OCI-LY7 (cell line): ENCODE data around the gene VDR.

Experiments used
- CTCF ChIP-seq: fragments of 200-600 bp; sonication (generic); conservative IDR thresholded peaks from 2 replicates; pipeline ENCODE4 v1.5.1; 2014; ENCODE audit warnings: mild to moderate bottlenecking, antibody characterized with exemption, low read length, moderate library complexity, mixed read lengths
- EZH2phosphoT487 ChIP-seq: fragments of 200-600 bp; sonication (generic); IDR thresholded peaks from 2 replicates; pipeline ENCODE4 v1.6.1; 2018; ENCODE audit warnings: low read depth, borderline replicate concordance, mild to moderate bottlenecking, mixed run types, antibody characterized with exemption, low read length, moderate library complexity, mixed read lengths

- TF ChIP-seq CTCF (no peak), EZH2phosphoT487 (no peak)
These were observed 69.0 kb downstream of the VDR start for GRCh38 chr12:47835831-47836155.
